Activated CD8-positive, alpha-beta T cell treated with anti-CD3 and anti-CD28 coated beads for 36 hours (primary cell): ENCODE data around the gene SLC35G6. TPM values are rescaled to one million over a fixed set of nuclear protein-coding genes. Genes with fewer than 3 reads are reported as not detected.
A peak's percentile ranks its signal among the peaks of the same experiment; 100 is the strongest.

ENCODE experiments used
- ATAC-seq: fragments of 200-7000 bp; cut with Tn5 transposase; one replicate; pipeline ENCODE4 v1.10.0; 2021; ENCODE audit warnings: mild to moderate bottlenecking, moderate library complexity
- CTCF ChIA-PET: fragments of 350-600 bp; sonication (Branson Sonifier 250); formaldehyde crosslinking; loops from one replicate; lab custom pipeline; 2021; ENCODE audit warnings: antibody characterized with exemption; lab: Charles Lee
- POLR2A ChIA-PET: fragments of 350-600 bp; sonication (Branson Sonifier 250); formaldehyde crosslinking; loops from one replicate; lab custom pipeline; 2021; ENCODE audit warnings: antibody characterized with exemption; lab: Charles Lee
- DNase-seq: peaks from one replicate; pipeline ENCODE4 v3.0.0-alpha.2; 2020
- H3K27ac Mint-ChIP-seq: one replicate; pipeline ENCODE4 v1.8.0; 2021; ENCODE audit warnings: mild to moderate bottlenecking, mixed read lengths
- H3K27me3 Mint-ChIP-seq: one replicate; pipeline ENCODE4 v1.8.0; 2021; ENCODE audit warnings: mixed read lengths
- H3K36me3 Mint-ChIP-seq: one replicate; pipeline ENCODE4 v1.8.0; 2021; ENCODE audit warnings: low read depth, mixed read lengths
- H3K4me1 Mint-ChIP-seq: one replicate; pipeline ENCODE4 v1.8.0; 2021; ENCODE audit warnings: low read depth, mixed read lengths
- H3K4me3 Mint-ChIP-seq: one replicate; pipeline ENCODE4 v1.8.0; 2021; ENCODE audit warnings: mild to moderate bottlenecking, moderate library complexity, mixed read lengths
- H3K9me3 Mint-ChIP-seq: one replicate; pipeline ENCODE4 v1.8.0; 2021; ENCODE audit warnings: mixed read lengths
- CTCF ChIP-seq: fragments of 200-600 bp; IDR thresholded peaks from one replicate; pipeline ENCODE4 v1.8.0; 2022; ENCODE audit warnings: antibody characterized with exemption, mild to moderate bottlenecking
- intact Hi-C: fragments of 100-400 bp; cut with micrococcal nuclease; formaldehyde crosslinking; loops from one replicate; pipeline ENCODE4 v1.10.0; 2022
- total RNA-seq, 2 experiments: library from RNA; stranded (reverse); gene quantifications; one replicate each; pipeline ENCODE4 v1.2.3, GENCODE V29; 2021

The SLC35G6 gene
- total RNA-seq, 2 experiments from 2014 or later, result not detected

DNA sequence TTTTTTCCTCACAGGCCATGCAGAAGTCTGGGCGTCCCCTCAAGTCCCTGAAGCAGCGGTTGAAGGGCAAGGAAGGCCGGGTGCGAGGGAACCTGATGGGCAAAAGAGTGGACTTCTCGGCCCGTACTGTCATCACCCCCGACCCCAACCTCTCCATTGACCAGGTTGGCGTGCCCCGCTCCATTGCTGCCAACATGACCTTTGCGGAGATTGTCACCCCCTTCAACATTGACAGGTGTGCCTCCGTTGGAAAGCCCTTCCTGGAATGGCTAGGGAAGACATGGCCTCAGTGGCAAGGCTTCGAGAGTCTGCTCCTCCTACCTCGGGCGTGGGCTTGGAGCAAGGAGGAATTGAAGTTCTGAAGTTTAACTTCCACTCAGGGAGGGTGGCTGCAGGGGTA is 16.4 kb downstream of the SLC35G6 start:
- Mint-ChIP-seq H3K36me3 (peaks cover 75% of the 10 kb centered on the region), H3K4me1 (peaks cover 14% of the 10 kb centered on the region), H3K4me3 (no peak overlapping the region), H3K27me3 (no peaks in the 10 kb centered on the region), H3K9me3 (no peaks in the 10 kb centered on the region), H3K27ac (no peak overlapping the region)
- POLR2A ChIA-PET, result interaction anchor here (0.8 to 1.9 kb wide), 6 partner anchors 10 to 61 kb away, joined by 3 to 6 read pairs (median 3); no protein-coding TSS in a partner anchor
- ATAC-seq, result no peak
- intact Hi-C loops, result no loop called here
- DNase-seq, result no peak
- CTCF ChIA-PET, result interaction anchor here (0.9 to 1.5 kb wide), 2 partner anchors 17 to 63 kb away, joined by 3 read pairs; no protein-coding TSS in a partner anchor
- no peak for TF ChIP-seq CTCF

DNA sequence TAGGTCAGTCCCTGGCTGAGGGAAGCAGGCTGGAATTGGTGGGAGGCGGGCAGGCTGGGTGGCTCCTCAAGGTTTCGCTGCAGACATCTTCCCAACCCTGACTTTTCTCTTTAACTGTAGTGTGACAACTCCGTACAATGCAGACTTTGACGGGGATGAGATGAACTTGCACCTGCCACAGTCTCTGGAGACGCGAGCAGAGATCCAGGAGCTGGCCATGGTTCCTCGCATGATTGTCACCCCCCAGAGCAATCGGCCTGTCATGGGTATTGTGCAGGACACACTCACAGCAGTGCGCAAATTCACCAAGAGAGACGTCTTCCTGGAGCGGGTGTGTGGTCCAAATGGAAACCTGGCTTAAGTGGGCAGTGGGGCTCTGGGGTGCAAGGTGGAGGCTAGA is 17.9 kb downstream of the SLC35G6 start:
- CTCF ChIA-PET, result interaction anchor here (1.3 kb wide), 1 partner anchor 16 kb away, joined by 3 read pairs; no protein-coding TSS in a partner anchor
- no peak for TF ChIP-seq CTCF
- DNase-seq (no peak), ATAC-seq (no peak)
- intact Hi-C loops, result no loop called here
- no peaks in the 10 kb centered on the region for H3K9me3 Mint-ChIP-seq
- peaks cover 74% of the 10 kb centered on the region for H3K36me3 Mint-ChIP-seq
- POLR2A ChIA-PET, result interaction anchor here (0.8 to 1.7 kb wide), 2 partner anchors 12 to 13 kb away, joined by 3 to 6 read pairs; no protein-coding TSS in a partner anchor
- no peaks in the 10 kb centered on the region for H3K27me3 Mint-ChIP-seq
- H3K27ac Mint-ChIP-seq, result no peak overlapping the region
- H3K4me1 Mint-ChIP-seq, result peaks cover under 1% of the 10 kb centered on the region
- no peak overlapping the region for H3K4me3 Mint-ChIP-seq

DNA sequence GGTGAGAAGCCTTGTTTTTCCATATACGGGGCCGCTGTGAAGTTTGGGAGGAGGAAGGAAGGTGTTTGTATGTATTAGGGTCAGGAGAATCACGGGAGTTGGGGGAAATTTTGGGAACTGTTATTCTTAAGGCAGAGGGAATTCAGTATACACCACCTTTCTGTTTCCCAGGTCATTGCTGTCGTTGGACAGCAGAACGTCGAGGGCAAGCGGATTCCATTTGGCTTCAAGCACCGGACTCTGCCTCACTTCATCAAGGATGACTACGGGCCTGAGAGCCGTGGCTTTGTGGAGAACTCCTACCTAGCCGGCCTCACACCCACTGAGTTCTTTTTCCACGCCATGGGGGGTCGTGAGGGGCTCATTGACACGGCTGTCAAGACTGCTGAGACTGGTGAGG is 20.5 kb downstream of the SLC35G6 start:
- POLR2A ChIA-PET, result interaction anchor here (1.1 to 2.6 kb wide), 2 partner anchors 16 to 23 kb away, joined by 3 to 10 read pairs; no protein-coding TSS in a partner anchor

GRCh38 chr17:7502171-7502847 is 21.1 kb downstream of the SLC35G6 start:
- Mint-ChIP-seq H3K27ac (no peak overlapping the region), H3K9me3 (no peaks in the 10 kb centered on the region), H3K27me3 (no peaks in the 10 kb centered on the region), H3K4me3 (no peak overlapping the region), H3K4me1 (no peaks in the 10 kb centered on the region), H3K36me3 (peaks cover 65% of the 10 kb centered on the region)
- ChIA-PET POLR2A (interaction anchor here (0.9 to 2.6 kb wide), 6 partner anchors 10 to 23 kb away, joined by 3 to 10 read pairs (median 5); partner anchors contain the start of gene POLR2A), CTCF (interaction anchor here (1.4 to 1.8 kb wide), 2 partner anchors 12 to 66 kb away, joined by 5 to 9 read pairs; no protein-coding TSS in a partner anchor)
- ATAC-seq (no peak), DNase-seq (no peak)
- no peak for TF ChIP-seq CTCF
- intact Hi-C loops, result no loop called here

More for the DNA sequence above, 20.5 kb downstream of the SLC35G6 start:
- intact Hi-C loops, result no loop called here
- no peak overlapping the region for H3K4me3 Mint-ChIP-seq
- no peaks in the 10 kb centered on the region for H3K27me3 Mint-ChIP-seq
- H3K9me3 Mint-ChIP-seq, result no peaks in the 10 kb centered on the region
- DNase-seq (no peak), ATAC-seq (no peak)
- CTCF ChIA-PET, result interaction anchor here (1.4 kb wide), 1 partner anchor 12 kb away, joined by 5 read pairs; no protein-coding TSS in a partner anchor
- no peaks in the 10 kb centered on the region for H3K4me1 Mint-ChIP-seq
- no peak for TF ChIP-seq CTCF
- H3K27ac Mint-ChIP-seq, result no peak overlapping the region
- peaks cover 69% of the 10 kb centered on the region for H3K36me3 Mint-ChIP-seq

GRCh38 chr17:7502987-7503386 is 21.7 kb downstream of the SLC35G6 start:
- no peak overlapping the region for H3K27ac Mint-ChIP-seq
- peak; percentile 24 for DNase-seq
- intact Hi-C loops, result no loop called here
- H3K27me3 Mint-ChIP-seq, result no peaks in the 10 kb centered on the region
- H3K9me3 Mint-ChIP-seq, result no peaks in the 10 kb centered on the region
- ChIA-PET POLR2A (interaction anchor here (0.6 to 2.6 kb wide), 8 partner anchors 9 to 524 kb away, joined by 3 to 10 read pairs (median 5); partner anchors contain the start of gene POLR2A), CTCF (interaction anchor here (1.4 to 1.8 kb wide), 2 partner anchors 11 to 66 kb away, joined by 5 to 9 read pairs; no protein-coding TSS in a partner anchor)
- no peaks in the 10 kb centered on the region for H3K4me1 Mint-ChIP-seq
- peaks cover 63% of the 10 kb centered on the region for H3K36me3 Mint-ChIP-seq
- peak; percentile 50 for ATAC-seq
- no peak overlapping the region for H3K4me3 Mint-ChIP-seq
- no peak for TF ChIP-seq CTCF
